Uterus (tissue), 2 donors: ENCODE results near the gene CDKN2C.

Source experiments
- CTCF ChIP-seq, 4 experiments: fragments of 200-600 bp in 2 of 4; fragments of 450-650 bp in 2 of 4; sonication (generic) in 2 of 4; IDR thresholded peaks; one replicate each; pipeline ENCODE4 v1.5.1; 2016 to 2019; ENCODE audit warnings: antibody characterized with exemption in 4 of 4, mild to moderate bottlenecking in 2 of 4, moderate library complexity in 1 of 4
- POLR2A ChIP-seq, 2 donors: fragments of 450-650 bp; IDR thresholded peaks; one replicate each; pipeline ENCODE4 v1.6.1; 2016; ENCODE audit warnings: antibody characterized with exemption in 2 of 2, mild to moderate bottlenecking in 1 of 2, moderate library complexity in 1 of 2

GRCh38 chr1:50920409-50920808, 49.6 kb upstream of the CDKN2C start:
- TF ChIP-seq POLR2A (IDR thresholded peaks at IDR 0.05) (no peak), CTCF (IDR thresholded peaks at IDR 0.05) (no peak)
